K562 (cell line): ENCODE measurements around the gene MACROD2. TPM values are rescaled to one million over a fixed set of nuclear protein-coding genes. Genes with fewer than 3 reads are reported as not detected.

ENCODE experiments used
- ATAC-seq: fragments of 200-7000 bp; cut with Tn5 transposase; 3 replicates; pipeline ENCODE4 v1.9.1; 2020; ENCODE audit warnings: moderate library complexity
- BruUV-seq: library from RNA; stranded (reverse); fragments of 400-500 nt; replicated peaks from 2 replicates; lab custom pipeline; 2021; lab: Mats Ljungman, UMichigan
- CTCF ChIA-PET: fragments of 300-600 bp; formaldehyde crosslinking; extraction: SDS; loops from one replicate; lab custom pipeline; 2021; ENCODE audit warnings: low intra/inter-chr PET ratio; lab: Yijun Ruan, JAX
- POLR2A ChIA-PET: fragments of 300-600, 350-650 bp; sonication (Branson Sonifier 250); formaldehyde crosslinking; extraction: SDS; loops from one replicate; lab custom pipeline; 2021; ENCODE audit warnings: antibody characterized with exemption, inconsistent platforms; lab: Yijun Ruan, JAX
- DNase-seq, 4 experiments: peaks; one replicate each; pipeline versions ENCODE4 v3.0.0 to v3.0.0-alpha.2; 2011 to 2018; ENCODE audit warnings: low spot score in 3 of 4, mixed read lengths in 3 of 4; ENCODE audit errors: extremely low read depth in 1 of 4
- FAIRE-seq: peaks from 2 replicates; lab custom pipeline; 2011; peaks lifted over from hg19 to GRCh38; lab: Jason Lieb, UNC
- H2AFZ ChIP-seq: 2 replicates; pipeline ENCODE4 v1.6.0; 2011; ENCODE audit warnings: low read depth, low read length, control low read depth, inconsistent platforms
- H3K27ac ChIP-seq: fragments of 200-600 bp; 3 replicates; pipeline ENCODE4 v1.8.0; 2011; ENCODE audit warnings: low read depth, mild to moderate bottlenecking, control low read depth, inconsistent platforms, low read length, moderate library complexity, mixed read lengths; ENCODE audit errors: extremely low read depth
- H3K27me3 ChIP-seq, 2 experiments: fragments of 300-600 bp in 1 of 2; 2 replicates in 1 of 2; 3 replicates in 1 of 2; pipeline versions ENCODE4 v1.6.0 to v1.8.0; 2011; ENCODE audit warnings: inconsistent platforms in 2 of 2, low read length in 2 of 2, mild to moderate bottlenecking in 1 of 2, mixed read lengths in 1 of 2, moderate library complexity in 1 of 2; ENCODE audit not compliant: control insufficient read depth in 2 of 2, insufficient read depth in 2 of 2
- H3K36me3 ChIP-seq: fragments of 300-600 bp; 3 replicates; pipeline ENCODE4 v1.8.0; 2011; ENCODE audit warnings: mild to moderate bottlenecking, low read length, inconsistent platforms; ENCODE audit not compliant: control insufficient read depth, insufficient read depth
- H3K4me1 ChIP-seq, 2 experiments: fragments of 200-600 bp in 1 of 2; replicated peaks in 1 of 2; 2 replicates in 1 of 2; 3 replicates in 1 of 2; pipeline versions ENCODE4 v1.5.1 to v1.8.0; 2011; ENCODE audit warnings: inconsistent platforms in 2 of 2, low read length in 2 of 2, mild to moderate bottlenecking in 1 of 2, mixed read lengths in 1 of 2, moderate library complexity in 1 of 2; ENCODE audit not compliant: control insufficient read depth in 2 of 2, insufficient read depth in 2 of 2
- H3K4me2 ChIP-seq: 2 replicates; pipeline ENCODE4 v1.6.1; 2011; ENCODE audit warnings: low read length, control low read depth, inconsistent platforms, mixed read lengths; ENCODE audit not compliant: insufficient read depth
- H3K4me3 ChIP-seq: fragments of 200-600 bp; sonication (generic), shearing (Covaris generic); 2 replicates; pipeline ENCODE4 v1.5.1; 2016; ENCODE audit warnings: control low read depth, inconsistent platforms
- H3K79me2 ChIP-seq: fragments of 200-600 bp; 3 replicates; pipeline ENCODE4 v1.8.0; 2011; ENCODE audit warnings: low read length, inconsistent platforms; ENCODE audit not compliant: control insufficient read depth, insufficient read depth
- H3K9ac ChIP-seq, 2 experiments: 2 replicates each; pipeline versions ENCODE4 v1.6.0 to v1.6.1; 2011; ENCODE audit warnings: low read depth in 2 of 2, low read length in 2 of 2, control low read depth in 1 of 2, inconsistent platforms in 1 of 2, mild to moderate bottlenecking in 1 of 2, mixed read lengths in 1 of 2; ENCODE audit not compliant: insufficient read depth in 1 of 2
- H3K9me1 ChIP-seq: one replicate; pipeline ENCODE4 v1.6.0; 2011; ENCODE audit warnings: inconsistent platforms, mild to moderate bottlenecking, low read length, moderate library complexity; ENCODE audit not compliant: control insufficient read depth, insufficient read depth
- H3K9me3 ChIP-seq: replicated peaks from 2 replicates; pipeline ENCODE4 v1.5.1; 2011; ENCODE audit warnings: low read depth, low read length, inconsistent platforms; ENCODE audit not compliant: control insufficient read depth, insufficient read depth
- H4K20me1 ChIP-seq: replicated peaks from 2 replicates; pipeline ENCODE4 v1.6.1; 2011; ENCODE audit warnings: low read length, inconsistent platforms, mixed read lengths; ENCODE audit not compliant: control insufficient read depth, insufficient read depth
- CTBP1 ChIP-seq: fragments of 450-650 bp; IDR thresholded peaks from 2 replicates; pipeline ENCODE4 v1.6.1; 2016; ENCODE audit warnings: borderline replicate concordance
- MITF ChIP-seq: IDR thresholded peaks from 2 replicates; pipeline ENCODE4 v1.6.1; 2014; ENCODE audit warnings: antibody characterized with exemption
- RBM14 ChIP-seq: fragments of 200-400 bp; formaldehyde crosslinking; IDR thresholded peaks from 2 replicates; pipeline ENCODE4 v1.6.1; 2018; ENCODE audit warnings: low read depth, mild to moderate bottlenecking, low read length, moderate library complexity, borderline replicate concordance; ENCODE audit not compliant: insufficient read depth
- SPI1 ChIP-seq: IDR thresholded peaks from 2 replicates; pipeline ENCODE4 v1.6.1; 2011; ENCODE audit warnings: low read depth, low read length, control low read depth, borderline replicate concordance
- TAF9B ChIP-seq: fragments of 450-650 bp; IDR thresholded peaks from 2 replicates; pipeline ENCODE4 v1.6.1; 2018; ENCODE audit warnings: mild to moderate bottlenecking; ENCODE audit not compliant: partially characterized antibody
- TCFL5 ChIP-seq: fragments of 250-450 bp; sonication (Bioruptor Pico); conservative IDR thresholded peaks from 2 replicates; pipeline ENCODE4 v1.6.1; 2021; ENCODE audit warnings: mild to moderate bottlenecking, moderate library complexity, matching md5 sums
- ZBTB1 ChIP-seq: sonication (generic); formaldehyde crosslinking; IDR thresholded peaks from 2 replicates; pipeline ENCODE4 v1.8.1; 2023; ENCODE audit warnings: missing genetic modification reagents, low read depth, mild to moderate bottlenecking, borderline replicate concordance
- ZNF699 ChIP-seq: fragments of 250-450 bp; sonication (Bioruptor Pico); IDR thresholded peaks from 2 replicates; pipeline ENCODE4 v1.8.0; 2021; ENCODE audit warnings: mild to moderate bottlenecking, moderate library complexity; ENCODE audit not compliant: insufficient replicate concordance
- WGBS: fragments of 100-300 bp; shearing (Covaris generic); methylation state at CpG from one replicate; pipeline ENCODE4 v1.1.6; 2016; ENCODE audit warnings: low coverage, mixed read lengths; ENCODE audit not compliant: insufficient coverage; ENCODE audit errors: missing lambda C conversion rate; 5-methylcytosine and 5-hydroxymethylcytosine counted together
- in situ Hi-C: fragments of 300-500 bp; cut with MboI; formaldehyde crosslinking; loops from 4 replicates; pipeline ENCODE4 v1.15.0; 2018; ENCODE audit warnings: inconsistent platforms, mixed read lengths
- intact Hi-C: fragments of 100-400 bp; cut with micrococcal nuclease; formaldehyde crosslinking; loops from 2 replicates; pipeline ENCODE4 v1.14.2; 2022
- polyA plus RNA-seq, 8 experiments: library from polyadenylated mRNA; depleted of rRNA in 4 of 8; stranded (reverse) in 5 of 8; unstranded in 3 of 8; fragments of >200 nt; fragmentation: Nextera tagmentation in 2 of 8; fragmentation: Illumina TruSeq in 1 of 8; extraction: Ambion mirVana in 2 of 8; extraction: Trizol in 1 of 8; gene quantifications; 2 replicates each; pipeline versions ENCODE4 v1.2.1 to v1.2.3, GENCODE V29; 2011 to 2014; ENCODE audit warnings: inconsistent platforms in 1 of 8, missing spikeins in 1 of 8
- total RNA-seq, 7 experiments: library from RNA; depleted of rRNA in 6 of 7; stranded (reverse); fragments of >200 nt in 6 of 7; fragmentation: Illumina TruSeq in 2 of 7; extraction: Trizol in 2 of 7; gene quantifications; 2 replicates each; pipeline versions ENCODE4 v1.2.1 to v1.2.3, GENCODE V29; 2011 to 2021; ENCODE audit warnings: low replicate concordance in 1 of 7
- TF ChIP-seq, protein P1 (sequence below): fragments of 450-650 bp; conservative IDR thresholded peaks from 2 replicates; pipeline ENCODE4 v1.6.1; 2016; ENCODE audit warnings: missing genetic modification characterization, low read depth, mild to moderate bottlenecking, control low read depth, missing compliant biosample characterization
- TF ChIP-seq, protein P2 (sequence below): sonication (generic); formaldehyde crosslinking; IDR thresholded peaks from 2 replicates; pipeline ENCODE4 v1.8.0; 2022; ENCODE audit warnings: mild to moderate bottlenecking, missing genetic modification reagents, borderline replicate concordance

The MACROD2 gene
- total and polyA plus RNA-seq, 9 of the 15 experiments (the other 6 are each of a cell fraction or from before 2014, with no cell fraction given): not detected

- Histone ChIP-seq H4K20me1 (no peaks in the 10 kb centered on the region), H3K36me3 (no peaks in the 10 kb centered on the region), H3K27ac (no peak overlapping the region), H2AFZ (no peak overlapping the region), H3K4me3 (no peak overlapping the region), H3K27me3 (no peaks in the 10 kb centered on the region), H3K9me3 (no peaks in the 10 kb centered on the region), H3K4me1 (no peaks in the 10 kb centered on the region), H3K9me1 (no peaks in the 10 kb centered on the region), H3K79me2 (no peaks in the 10 kb centered on the region), H3K4me2 (no peak overlapping the region), H3K9ac (no peak overlapping the region)
- FAIRE-seq (no peak), DNase-seq (no peak), ATAC-seq (no peak)
- TF ChIP-seq, protein P1, sequence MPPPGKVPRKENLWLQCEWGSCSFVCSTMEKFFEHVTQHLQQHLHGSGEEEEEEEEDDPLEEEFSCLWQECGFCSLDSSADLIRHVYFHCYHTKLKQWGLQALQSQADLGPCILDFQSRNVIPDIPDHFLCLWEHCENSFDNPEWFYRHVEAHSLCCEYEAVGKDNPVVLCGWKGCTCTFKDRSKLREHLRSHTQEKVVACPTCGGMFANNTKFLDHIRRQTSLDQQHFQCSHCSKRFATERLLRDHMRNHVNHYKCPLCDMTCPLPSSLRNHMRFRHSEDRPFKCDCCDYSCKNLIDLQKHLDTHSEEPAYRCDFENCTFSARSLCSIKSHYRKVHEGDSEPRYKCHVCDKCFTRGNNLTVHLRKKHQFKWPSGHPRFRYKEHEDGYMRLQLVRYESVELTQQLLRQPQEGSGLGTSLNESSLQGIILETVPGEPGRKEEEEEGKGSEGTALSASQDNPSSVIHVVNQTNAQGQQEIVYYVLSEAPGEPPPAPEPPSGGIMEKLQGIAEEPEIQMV (tag): no peak
- POLR2A ChIA-PET: no interaction called here
- in situ Hi-C loops: no loop called here
- intact Hi-C loops: no loop called here
- BruUV-seq: no TSS peak
- CTCF ChIA-PET: no interaction called here
These were observed 705.3 kb downstream of the MACROD2 start for GRCh38 chr20:14700639-14700960.

- Histone ChIP-seq H3K9me1 (no peaks in the 10 kb centered on the region), H3K27me3 (no peaks in the 10 kb centered on the region), H3K4me3 (no peak overlapping the region), H3K79me2 (no peaks in the 10 kb centered on the region), H2AFZ (no peak overlapping the region), H3K36me3 (no peaks in the 10 kb centered on the region), H3K9ac (no peak overlapping the region), H3K9me3 (no peaks in the 10 kb centered on the region), H3K27ac (no peak overlapping the region), H4K20me1 (no peaks in the 10 kb centered on the region), H3K4me1 (no peaks in the 10 kb centered on the region), H3K4me2 (no peak overlapping the region)
- FAIRE-seq (no peak), ATAC-seq (no peak), DNase-seq (no peak)
- CTCF ChIA-PET: no interaction called here
- BruUV-seq: no TSS peak
- WGBS: 0% methylated on average over 4 of the region's 4 CpGs
- POLR2A ChIA-PET: no interaction called here
- in situ Hi-C loops (no loop called here), intact Hi-C loops (no loop called here)
- TF ChIP-seq CTBP1 (no peak), MITF (no peak), ZNF699 (CRISPR knock-in tag) (no peak), TAF9B (no peak), TCFL5 (no peak), ZBTB1 (no peak), RBM14 (no peak), SPI1 (no peak)
- TF ChIP-seq, protein P2, sequence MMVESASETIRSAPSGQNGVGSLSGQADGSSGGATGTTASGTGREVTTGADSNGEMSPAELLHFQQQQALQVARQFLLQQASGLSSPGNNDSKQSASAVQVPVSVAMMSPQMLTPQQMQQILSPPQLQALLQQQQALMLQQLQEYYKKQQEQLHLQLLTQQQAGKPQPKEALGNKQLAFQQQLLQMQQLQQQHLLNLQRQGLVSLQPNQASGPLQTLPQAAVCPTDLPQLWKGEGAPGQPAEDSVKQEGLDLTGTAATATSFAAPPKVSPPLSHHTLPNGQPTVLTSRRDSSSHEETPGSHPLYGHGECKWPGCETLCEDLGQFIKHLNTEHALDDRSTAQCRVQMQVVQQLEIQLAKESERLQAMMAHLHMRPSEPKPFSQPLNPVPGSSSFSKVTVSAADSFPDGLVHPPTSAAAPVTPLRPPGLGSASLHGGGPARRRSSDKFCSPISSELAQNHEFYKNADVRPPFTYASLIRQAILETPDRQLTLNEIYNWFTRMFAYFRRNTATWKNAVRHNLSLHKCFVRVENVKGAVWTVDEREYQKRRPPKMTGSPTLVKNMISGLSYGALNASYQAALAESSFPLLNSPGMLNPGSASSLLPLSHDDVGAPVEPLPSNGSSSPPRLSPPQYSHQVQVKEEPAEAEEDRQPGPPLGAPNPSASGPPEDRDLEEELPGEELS (CRISPR knock-in tag): no peak
These were observed 706.0 kb downstream of the MACROD2 start for GRCh38 chr20:14701326-14701725.
